IMR-90 (cell line): Measurements from ENCODE around the gene C10orf90. TPM values are rescaled to one million over a fixed set of nuclear protein-coding genes. Genes with fewer than 3 reads are reported as not detected.

Experiments
- ATAC-seq: fragments of 200-7000 bp; cut with Tn5 transposase; 2 replicates; pipeline ENCODE4 v1.9.1; 2020; ENCODE audit warnings: low read depth, mild to moderate bottlenecking, moderate library complexity
- BruUV-seq: library from RNA; stranded (reverse); fragments of 400-500 nt; replicated peaks from 2 replicates; lab custom pipeline; 2021; lab: Mats Ljungman, UMichigan
- CTCF ChIA-PET: fragments of 300-600 bp; formaldehyde crosslinking; extraction: SDS; loops from one replicate; lab custom pipeline; 2021; ENCODE audit warnings: antibody characterized with exemption; lab: Yijun Ruan, JAX
- POLR2A ChIA-PET: fragments of 300-600 bp; sonication (Branson Sonifier 250); formaldehyde crosslinking; loops from one replicate; lab custom pipeline; 2022; ENCODE audit warnings: antibody characterized with exemption; ENCODE audit not compliant: unreplicated experiment; lab: Charles Lee
- DNase-seq: peaks from one replicate; pipeline ENCODE4 v3.0.0; 2013
- H2AFZ ChIP-seq: replicated peaks from 2 replicates; pipeline ENCODE3; 2013; ENCODE audit warnings: low read length, mild to moderate bottlenecking; ENCODE audit not compliant: poor library complexity
- H2AK5ac ChIP-seq: 2 replicates; pipeline ENCODE4 v1.6.1; 2013; ENCODE audit warnings: low read depth, low read length, inconsistent platforms
- H2AK9ac ChIP-seq: replicated peaks from 2 replicates; pipeline ENCODE3; 2013; ENCODE audit warnings: mild to moderate bottlenecking, low read depth, low read length, moderate library complexity; ENCODE audit not compliant: poor library complexity
- H2BK120ac ChIP-seq: 2 replicates; pipeline ENCODE4 v1.6.1; 2013; ENCODE audit warnings: low read depth, low read length, inconsistent platforms
- H2BK15ac ChIP-seq: 3 replicates; pipeline ENCODE4 v1.6.1; 2013; ENCODE audit warnings: low read depth, low read length, inconsistent platforms
- H2BK20ac ChIP-seq: 2 replicates; pipeline ENCODE4 v1.6.1; 2013; ENCODE audit warnings: low read depth, mild to moderate bottlenecking, inconsistent platforms, low read length, moderate library complexity
- H2BK5ac ChIP-seq: 2 replicates; pipeline ENCODE4 v1.6.1; 2013; ENCODE audit warnings: mild to moderate bottlenecking, low read depth, low read length, inconsistent platforms; ENCODE audit not compliant: poor library complexity, severe bottlenecking
- H3K14ac ChIP-seq: replicated peaks from 2 replicates; pipeline ENCODE4 v1.6.1; 2013; ENCODE audit warnings: low read depth, low read length, inconsistent platforms
- H3K18ac ChIP-seq: 2 replicates; pipeline ENCODE4 v1.6.1; 2013; ENCODE audit warnings: low read depth, low read length, control low read depth
- H3K23ac ChIP-seq: 2 replicates; pipeline ENCODE4 v1.6.1; 2013; ENCODE audit warnings: low read depth, low read length, inconsistent platforms
- H3K27ac ChIP-seq: 2 replicates; pipeline ENCODE4 v1.5.1; 2013; ENCODE audit warnings: mild to moderate bottlenecking, control low read depth, low read length; ENCODE audit not compliant: insufficient read depth
- H3K27me3 ChIP-seq: 2 replicates; pipeline ENCODE4 v1.6.1; 2013; ENCODE audit warnings: low read length; ENCODE audit not compliant: control insufficient read depth, insufficient read depth
- H3K36me3 ChIP-seq: 2 replicates; pipeline ENCODE4 v1.6.1; 2013; ENCODE audit warnings: low read length, mixed read lengths; ENCODE audit not compliant: control insufficient read depth, insufficient read depth
- H3K4ac ChIP-seq: 2 replicates; pipeline ENCODE4 v1.6.1; 2013; ENCODE audit warnings: low read depth, low read length, inconsistent platforms
- H3K4me1 ChIP-seq: 2 replicates; pipeline ENCODE4 v1.6.1; 2013; ENCODE audit warnings: low read length, mixed read lengths; ENCODE audit not compliant: control insufficient read depth, insufficient read depth
- H3K4me2 ChIP-seq: 2 replicates; pipeline ENCODE4 v1.6.1; 2013; ENCODE audit warnings: low read depth, mild to moderate bottlenecking, control low read depth, low read length, moderate library complexity
- H3K4me3 ChIP-seq: 2 replicates; pipeline ENCODE4 v1.5.1; 2013; ENCODE audit warnings: low read depth, mild to moderate bottlenecking, control low read depth, low read length, moderate library complexity; ENCODE audit not compliant: insufficient read depth
- H3K56ac ChIP-seq: 2 replicates; pipeline ENCODE4 v1.6.1; 2013; ENCODE audit warnings: low read length, inconsistent platforms; ENCODE audit not compliant: insufficient read depth; ENCODE audit errors: extremely low read depth
- H3K79me1 ChIP-seq, 2 experiments: 2 replicates each; pipeline ENCODE4 v1.6.1; 2013; ENCODE audit warnings: low read length in 2 of 2, inconsistent platforms in 1 of 2, low read depth in 1 of 2
- H3K9ac ChIP-seq: 2 replicates; pipeline ENCODE4 v1.6.1; 2013; ENCODE audit warnings: low read depth, low read length, control low read depth
- H3K9me1 ChIP-seq: 2 replicates; pipeline ENCODE4 v1.6.1; 2013; ENCODE audit warnings: low read length, inconsistent platforms; ENCODE audit not compliant: insufficient read depth
- H3K9me3 ChIP-seq: 2 replicates; pipeline ENCODE4 v1.6.1; 2013; ENCODE audit warnings: low read length; ENCODE audit not compliant: control insufficient read depth, insufficient read depth
- H4K20me1 ChIP-seq: 2 replicates; pipeline ENCODE4 v1.6.1; 2013; ENCODE audit warnings: low read length, inconsistent platforms; ENCODE audit not compliant: insufficient read depth
- H4K5ac ChIP-seq: 2 replicates; pipeline ENCODE4 v1.6.1; 2013; ENCODE audit warnings: mild to moderate bottlenecking, low read depth, low read length, control low read depth
- H4K8ac ChIP-seq, 2 experiments: 2 replicates each; pipeline ENCODE4 v1.6.1; 2013; ENCODE audit warnings: low read depth in 2 of 2, low read length in 2 of 2, control low read depth in 1 of 2, inconsistent platforms in 1 of 2
- H4K91ac ChIP-seq: 2 replicates; pipeline ENCODE4 v1.6.1; 2013; ENCODE audit warnings: low read depth, low read length, inconsistent platforms; ENCODE audit not compliant: insufficient read depth
- BHLHE40 ChIP-seq: fragments of 150-350 bp; IDR thresholded peaks from 2 replicates; pipeline ENCODE4 v1.6.1; 2016; ENCODE audit warnings: mild to moderate bottlenecking, low read depth, low read length
- CEBPB ChIP-seq: IDR thresholded peaks from 2 replicates; pipeline ENCODE4 v1.6.1; 2012; ENCODE audit warnings: low read depth, low read length, improper control_type of control experiment
- CHD1 ChIP-seq: IDR thresholded peaks from 2 replicates; pipeline ENCODE4 v1.6.1; 2012; ENCODE audit warnings: low read depth, low read length, improper control_type of control experiment
- CTCF ChIP-seq: conservative IDR thresholded peaks from 2 replicates; pipeline ENCODE4 v1.5.1; 2012; ENCODE audit warnings: mild to moderate bottlenecking, low read depth, low read length, improper control_type of control experiment
- ELK1 ChIP-seq: fragments of 150-350 bp; IDR thresholded peaks from 2 replicates; pipeline ENCODE4 v1.6.1; 2016; ENCODE audit warnings: low read depth, mild to moderate bottlenecking, low read length, moderate library complexity, borderline replicate concordance
- FOS ChIP-seq: fragments of 150-350 bp; IDR thresholded peaks from 2 replicates; pipeline ENCODE4 v1.6.1; 2016; ENCODE audit warnings: low read depth, low read length
- MAFK ChIP-seq: IDR thresholded peaks from 2 replicates; pipeline ENCODE4 v1.6.1; 2012; ENCODE audit warnings: low read depth, low read length, improper control_type of control experiment
- MAZ ChIP-seq: IDR thresholded peaks from 2 replicates; pipeline ENCODE4 v1.6.1; 2012; ENCODE audit warnings: low read depth, mild to moderate bottlenecking, low read length, improper control_type of control experiment, moderate library complexity, borderline replicate concordance
- NFE2L2 ChIP-seq: fragments of 150-350 bp; IDR thresholded peaks from 2 replicates; pipeline ENCODE4 v1.6.1; 2016; ENCODE audit warnings: low read depth, mild to moderate bottlenecking, low read length
- POLR2A ChIP-seq: IDR thresholded peaks from 2 replicates; pipeline ENCODE4 v1.6.1; 2012; ENCODE audit warnings: mild to moderate bottlenecking, low read depth, low read length
- RAD21 ChIP-seq: IDR thresholded peaks from 2 replicates; pipeline ENCODE4 v1.6.1; 2012; ENCODE audit warnings: low read length, improper control_type of control experiment
- RCOR1 ChIP-seq: IDR thresholded peaks from 2 replicates; pipeline ENCODE4 v1.6.1; 2012; ENCODE audit warnings: mild to moderate bottlenecking, low read length, improper control_type of control experiment; ENCODE audit not compliant: insufficient replicate concordance
- RFX5 ChIP-seq: IDR thresholded peaks from 2 replicates; pipeline ENCODE4 v1.8.0; 2012; ENCODE audit warnings: low read depth, mild to moderate bottlenecking, low read length, moderate library complexity
- SMC3 ChIP-seq: fragments of 150-350 bp; IDR thresholded peaks from 2 replicates; pipeline ENCODE4 v1.6.1; 2016; ENCODE audit warnings: low read depth, mild to moderate bottlenecking, antibody characterized with exemption, low read length, moderate library complexity
- USF2 ChIP-seq: fragments of 150-350 bp; IDR thresholded peaks from 2 replicates; pipeline ENCODE4 v1.6.1; 2017; ENCODE audit warnings: mild to moderate bottlenecking, antibody characterized with exemption, low read length, low read depth
- WGBS, 2 experiments: methylation state at CpG; one replicate each; pipeline versions ENCODE4 v1.1.5 to v1.1.7; 2013; ENCODE audit warnings: missing lambda C conversion rate in 2 of 2; ENCODE audit not compliant: insufficient read length in 1 of 2; ENCODE audit errors: extremely low coverage in 2 of 2; 5-methylcytosine and 5-hydroxymethylcytosine counted together
- dilution Hi-C: fragments of 300-500 bp; cut with HindIII; formaldehyde crosslinking; loops from one replicate; pipeline ENCODE4 v1.14.3; 2018; ENCODE audit warnings: low sequenced_read_pairs; ENCODE audit not compliant: unreplicated experiment
- in situ Hi-C: fragments of 300-500 bp; cut with MboI; formaldehyde crosslinking; loops from 3 replicates; pipeline ENCODE4 v1.14.3; 2019; ENCODE audit warnings: low sequenced_read_pairs, inconsistent platforms, mixed read lengths
- intact Hi-C: fragments of 100-400 bp; cut with micrococcal nuclease; formaldehyde crosslinking; loops from 2 replicates; pipeline ENCODE4 v1.10.0; 2022
- polyA plus RNA-seq, 3 experiments: library from polyadenylated mRNA; depleted of rRNA; stranded (reverse); fragments of >200 nt; gene quantifications; 2 replicates each; pipeline ENCODE4 v1.2.3, GENCODE V29; 2012; ENCODE audit warnings: low replicate concordance in 1 of 3
- total RNA-seq: library from RNA; depleted of rRNA; stranded (reverse); fragments of >200 nt; gene quantifications from 2 replicates; pipeline ENCODE4 v1.2.3, GENCODE V29; 2012

The C10orf90 gene
- total and polyA plus RNA-seq, 2 of the 4 experiments (the other 2 are of a cell fraction): 0.05 to 0.18 TPM

- Histone ChIP-seq H4K91ac (no peak overlapping the region), H3K4me3 (no peak overlapping the region), H2BK15ac (no peak overlapping the region), H3K14ac (no peak overlapping the region), H3K4me1 (peaks cover 1% of the 10 kb centered on the region; the same call in 1 of the 2 replicates), H3K9me3 (no peaks in the 10 kb centered on the region), H2AFZ (no peak overlapping the region), H2BK20ac (no peak overlapping the region), H2BK5ac (no peak overlapping the region), H3K9me1 (no peaks in the 10 kb centered on the region), H4K8ac (no peak overlapping the region), H3K18ac (no peak overlapping the region), H3K27ac (no peak overlapping the region), H4K5ac (no peak overlapping the region), H3K23ac (no peak overlapping the region), H3K56ac (no peak overlapping the region), H2AK9ac (no peak overlapping the region), H3K27me3 (peaks cover 7% of the 10 kb centered on the region), H4K20me1 (no peaks in the 10 kb centered on the region), H3K4ac (no peak overlapping the region), H3K4me2 (no peak overlapping the region), H3K36me3 (no peaks in the 10 kb centered on the region), H3K79me1 (no peaks in the 10 kb centered on the region), H2BK120ac (no peak overlapping the region), H2AK5ac (no peak overlapping the region), H3K9ac (no peak overlapping the region)
- CTCF ChIA-PET: no interaction called here
- DNase-seq (no peak), ATAC-seq (no peak)
- dilution Hi-C loops: no loop called here
- TF ChIP-seq MAFK: no peak
- TF ChIP-seq FOS: no peak
- no peak for TF ChIP-seq NFE2L2
- TF ChIP-seq CTCF: no peak
- TF ChIP-seq BHLHE40: no peak
- no peak for TF ChIP-seq MAZ
- TF ChIP-seq ELK1: no peak
- no peak for TF ChIP-seq RCOR1
- no peak for TF ChIP-seq RAD21
- no peak for TF ChIP-seq USF2
- TF ChIP-seq SMC3: no peak
- no peak for TF ChIP-seq CEBPB
- TF ChIP-seq CHD1: no peak
- TF ChIP-seq POLR2A: no peak
- no peak for TF ChIP-seq RFX5
- POLR2A ChIA-PET: no interaction called here
- in situ Hi-C loops: no loop called here
- WGBS, 2 experiments: 100% methylated on average over 2 of the region's 5 CpGs; no CpG with 5 or more reads in 1 of the 2 experiments
- intact Hi-C loops: loop anchor here (5.0 kb wide), 1 partner anchor 59 kb away; no protein-coding TSS in a partner anchor
- BruUV-seq: no TSS peak
These were observed 213.9 kb downstream of the C10orf90 start for GRCh38 chr10:126456632-126457031.
